HepG2 (cell line): ENCODE data around the gene LYST. TPM values are rescaled to one million over a fixed set of nuclear protein-coding genes. Genes with fewer than 3 reads are reported as not detected.
A peak's percentile ranks its signal among the peaks of the same experiment; 100 is the strongest.

ENCODE experiments used
- BORCS8-MEF2B ChIP-seq: sonication (generic); formaldehyde crosslinking; IDR thresholded peaks from 2 replicates; pipeline ENCODE4 v1.8.0; 2022; ENCODE audit warnings: mild to moderate bottlenecking, missing genetic modification reagents
- CBFB ChIP-seq: sonication (generic); formaldehyde crosslinking; IDR thresholded peaks from 2 replicates; pipeline ENCODE4 v1.4.0; 2020; ENCODE audit warnings: missing genetic modification reagents
- GATAD2A ChIP-seq: IDR thresholded peaks from 2 replicates; pipeline ENCODE4 v1.6.1; 2016
- HES4 ChIP-seq: sonication (generic); formaldehyde crosslinking; IDR thresholded peaks from 2 replicates; pipeline ENCODE4 v1.9.0; 2021; ENCODE audit warnings: mild to moderate bottlenecking, missing genetic modification reagents, borderline replicate concordance
- HMGA1 ChIP-seq: sonication (generic); formaldehyde crosslinking; conservative IDR thresholded peaks from 2 replicates; pipeline ENCODE4 v1.4.0; 2020; ENCODE audit warnings: missing genetic modification reagents
- HNRNPL ChIP-seq: fragments of 200-400 bp; formaldehyde crosslinking; IDR thresholded peaks from 2 replicates; pipeline ENCODE4 v1.6.1; 2017; ENCODE audit warnings: mild to moderate bottlenecking, low read depth, low read length
- HOXA5 ChIP-seq: sonication (generic); formaldehyde crosslinking; IDR thresholded peaks from 2 replicates; pipeline ENCODE4 v1.4.0; 2020; ENCODE audit warnings: missing genetic modification reagents
- JDP2 ChIP-seq: sonication (generic); formaldehyde crosslinking; IDR thresholded peaks from 2 replicates; pipeline ENCODE4 v1.8.1; 2022; ENCODE audit warnings: missing genetic modification reagents, borderline replicate concordance
- KDM4B ChIP-seq: sonication (generic); formaldehyde crosslinking; IDR thresholded peaks from 2 replicates; pipeline ENCODE4 v1.4.0; 2020; ENCODE audit warnings: missing genetic modification reagents
- MAFG ChIP-seq: sonication (generic); formaldehyde crosslinking; IDR thresholded peaks from 2 replicates; pipeline ENCODE4 v1.5.1; 2020; ENCODE audit warnings: mild to moderate bottlenecking, missing genetic modification reagents
- PATZ1 ChIP-seq: sonication (generic); formaldehyde crosslinking; IDR thresholded peaks from 2 replicates; pipeline ENCODE4 v1.4.0; 2020; ENCODE audit warnings: missing genetic modification reagents
- PLRG1 ChIP-seq: fragments of 450-650 bp; conservative IDR thresholded peaks from 2 replicates; pipeline ENCODE4 v1.6.1; 2016
- RORA ChIP-seq: sonication (generic); formaldehyde crosslinking; IDR thresholded peaks from 2 replicates; pipeline ENCODE4 v1.5.0; 2020; ENCODE audit warnings: mild to moderate bottlenecking, missing genetic modification reagents, moderate library complexity
- SALL1 ChIP-seq: sonication (generic); formaldehyde crosslinking; IDR thresholded peaks from 2 replicates; pipeline ENCODE4 v1.8.0; 2022; ENCODE audit warnings: mild to moderate bottlenecking, missing genetic modification reagents
- SIN3B ChIP-seq: fragments of 150-350 bp; IDR thresholded peaks from 2 replicates; pipeline ENCODE4 v1.6.1; 2014; ENCODE audit warnings: low read length
- SOX13 ChIP-seq, 3 experiments: fragments of 450-650 bp in 1 of 3; sonication (generic) in 1 of 3; formaldehyde crosslinking in 1 of 3; IDR thresholded peaks in 2 of 3; conservative IDR thresholded peaks in 1 of 3; 2 replicates each; pipeline versions ENCODE4 v1.5.0 to v1.6.1; 2016 to 2020; ENCODE audit warnings: antibody characterized with exemption in 1 of 3, mild to moderate bottlenecking in 1 of 3, missing compliant biosample characterization in 1 of 3, missing genetic modification reagents in 1 of 3, moderate library complexity in 1 of 3
- ZBTB1 ChIP-seq: sonication (generic); formaldehyde crosslinking; IDR thresholded peaks from 2 replicates; pipeline ENCODE4 v1.4.0; 2020; ENCODE audit warnings: missing genetic modification reagents, borderline replicate concordance
- ZNF256 ChIP-seq: sonication (generic); formaldehyde crosslinking; conservative IDR thresholded peaks from 2 replicates; pipeline ENCODE4 v1.4.0; 2020; ENCODE audit warnings: missing genetic modification reagents
- ZNF550 ChIP-seq: sonication (generic); formaldehyde crosslinking; IDR thresholded peaks from 2 replicates; pipeline ENCODE4 v1.4.0; 2020; ENCODE audit warnings: mild to moderate bottlenecking, missing genetic modification reagents, borderline replicate concordance
- ZNF879 ChIP-seq: sonication (generic); formaldehyde crosslinking; IDR thresholded peaks from 2 replicates; pipeline ENCODE4 v1.8.1; 2023; ENCODE audit warnings: missing genetic modification reagents
- polyA plus RNA-seq, 8 experiments: library from polyadenylated mRNA; depleted of rRNA in 3 of 8; stranded (reverse) in 7 of 8; unstranded in 1 of 8; fragments of >200 nt; fragmentation: Illumina TruSeq in 4 of 8; extraction: Trizol in 4 of 8; gene quantifications; 2 replicates each; pipeline versions ENCODE4 v1.2.1 to v1.2.3, GENCODE V29; 2011 to 2016; ENCODE audit warnings: low read depth in 4 of 8, missing spikeins in 1 of 8, mixed read lengths in 1 of 8; ENCODE audit not compliant: insufficient read depth in 1 of 8
- total RNA-seq, 5 experiments: library from RNA; depleted of rRNA; stranded (reverse); fragments of >200 nt; fragmentation: Illumina TruSeq; extraction: Trizol; gene quantifications; 2 replicates each; pipeline ENCODE4 v1.2.3, GENCODE V29; 2016; ENCODE audit warnings: low read depth in 1 of 5
- TF ChIP-seq, protein P1 (sequence below): sonication (generic); formaldehyde crosslinking; IDR thresholded peaks from 2 replicates; pipeline ENCODE4 v1.4.0; 2020; ENCODE audit warnings: missing genetic modification reagents
- TF ChIP-seq, protein P2 (sequence below): IDR thresholded peaks from 2 replicates; pipeline ENCODE4 v1.6.1; 2016; ENCODE audit warnings: mild to moderate bottlenecking

Gene LYST
- total and polyA plus RNA-seq, 2 of the 13 experiments (the other 11 are each of a cell fraction or from before 2014, with no cell fraction given): 0.91 to 2.5 TPM

DNA sequence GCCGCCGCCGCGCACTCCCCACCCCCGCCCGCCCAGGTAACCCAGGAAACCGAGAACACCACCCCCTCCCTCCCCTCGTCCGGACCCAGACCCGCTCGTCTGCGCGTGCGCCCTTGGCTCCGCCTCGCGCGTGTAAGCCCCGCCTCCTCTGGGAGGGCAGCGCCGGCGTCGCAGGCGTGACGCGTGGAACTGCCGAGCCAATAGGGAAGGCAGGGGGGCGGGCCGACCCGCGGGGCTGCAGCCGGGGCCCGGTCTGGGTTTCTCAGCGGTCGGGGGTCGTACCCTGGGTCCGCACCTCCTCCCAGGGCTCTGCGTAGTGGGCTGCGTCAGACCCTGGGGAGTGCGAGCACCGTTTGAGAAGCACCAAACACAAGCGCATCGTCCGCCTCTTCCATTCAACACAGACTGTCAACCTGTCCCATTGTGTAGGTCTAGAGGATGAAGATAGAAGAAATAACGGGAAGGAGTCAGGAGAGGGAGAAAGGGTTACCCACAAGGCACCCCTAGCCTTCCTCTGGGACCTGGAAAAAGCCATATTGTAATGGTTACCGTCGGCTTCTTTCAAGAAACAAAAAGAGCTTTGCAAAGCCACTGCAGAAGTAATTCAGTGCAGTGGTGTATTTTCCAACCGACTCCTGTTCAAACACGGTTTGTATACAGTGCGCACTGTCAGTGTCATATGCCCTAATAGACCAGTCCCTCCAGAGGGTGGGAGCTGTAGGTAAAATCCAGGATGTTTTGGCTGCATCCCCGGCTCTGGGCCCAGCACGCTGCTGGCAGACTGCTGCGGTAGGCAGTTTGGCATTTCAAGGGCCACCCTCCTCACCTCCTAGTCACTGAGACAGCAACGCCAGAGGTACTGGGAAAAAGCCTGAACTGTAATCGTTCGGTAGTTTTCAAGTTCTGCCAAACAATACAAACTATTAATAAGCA, 473 bp upstream of the LYST start (continued):
- TF ChIP-seq, protein P1, sequence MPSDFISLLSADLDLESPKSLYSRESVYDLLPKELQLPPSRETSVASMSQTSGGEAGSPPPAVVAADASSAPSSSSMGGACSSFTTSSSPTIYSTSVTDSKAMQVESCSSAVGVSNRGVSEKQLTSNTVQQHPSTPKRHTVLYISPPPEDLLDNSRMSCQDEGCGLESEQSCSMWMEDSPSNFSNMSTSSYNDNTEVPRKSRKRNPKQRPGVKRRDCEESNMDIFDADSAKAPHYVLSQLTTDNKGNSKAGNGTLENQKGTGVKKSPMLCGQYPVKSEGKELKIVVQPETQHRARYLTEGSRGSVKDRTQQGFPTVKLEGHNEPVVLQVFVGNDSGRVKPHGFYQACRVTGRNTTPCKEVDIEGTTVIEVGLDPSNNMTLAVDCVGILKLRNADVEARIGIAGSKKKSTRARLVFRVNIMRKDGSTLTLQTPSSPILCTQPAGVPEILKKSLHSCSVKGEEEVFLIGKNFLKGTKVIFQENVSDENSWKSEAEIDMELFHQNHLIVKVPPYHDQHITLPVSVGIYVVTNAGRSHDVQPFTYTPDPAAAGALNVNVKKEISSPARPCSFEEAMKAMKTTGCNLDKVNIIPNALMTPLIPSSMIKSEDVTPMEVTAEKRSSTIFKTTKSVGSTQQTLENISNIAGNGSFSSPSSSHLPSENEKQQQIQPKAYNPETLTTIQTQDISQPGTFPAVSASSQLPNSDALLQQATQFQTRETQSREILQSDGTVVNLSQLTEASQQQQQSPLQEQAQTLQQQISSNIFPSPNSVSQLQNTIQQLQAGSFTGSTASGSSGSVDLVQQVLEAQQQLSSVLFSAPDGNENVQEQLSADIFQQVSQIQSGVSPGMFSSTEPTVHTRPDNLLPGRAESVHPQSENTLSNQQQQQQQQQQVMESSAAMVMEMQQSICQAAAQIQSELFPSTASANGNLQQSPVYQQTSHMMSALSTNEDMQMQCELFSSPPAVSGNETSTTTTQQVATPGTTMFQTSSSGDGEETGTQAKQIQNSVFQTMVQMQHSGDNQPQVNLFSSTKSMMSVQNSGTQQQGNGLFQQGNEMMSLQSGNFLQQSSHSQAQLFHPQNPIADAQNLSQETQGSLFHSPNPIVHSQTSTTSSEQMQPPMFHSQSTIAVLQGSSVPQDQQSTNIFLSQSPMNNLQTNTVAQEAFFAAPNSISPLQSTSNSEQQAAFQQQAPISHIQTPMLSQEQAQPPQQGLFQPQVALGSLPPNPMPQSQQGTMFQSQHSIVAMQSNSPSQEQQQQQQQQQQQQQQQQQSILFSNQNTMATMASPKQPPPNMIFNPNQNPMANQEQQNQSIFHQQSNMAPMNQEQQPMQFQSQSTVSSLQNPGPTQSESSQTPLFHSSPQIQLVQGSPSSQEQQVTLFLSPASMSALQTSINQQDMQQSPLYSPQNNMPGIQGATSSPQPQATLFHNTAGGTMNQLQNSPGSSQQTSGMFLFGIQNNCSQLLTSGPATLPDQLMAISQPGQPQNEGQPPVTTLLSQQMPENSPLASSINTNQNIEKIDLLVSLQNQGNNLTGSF: no peak
- TF ChIP-seq ZBTB1 (CRISPR knock-in tag): no peak
- TF ChIP-seq HMGA1 (CRISPR knock-in tag): no peak
- no peak for TF ChIP-seq ZNF879 (CRISPR knock-in tag)
- 0 out of 2 replicates have a peak, but pooled peaks have one; percentile 16 for TF ChIP-seq HES4 (CRISPR knock-in tag)
- no peak for TF ChIP-seq MAFG (CRISPR knock-in tag)
- TF ChIP-seq SIN3B: no peak
- TF ChIP-seq, protein P2, sequence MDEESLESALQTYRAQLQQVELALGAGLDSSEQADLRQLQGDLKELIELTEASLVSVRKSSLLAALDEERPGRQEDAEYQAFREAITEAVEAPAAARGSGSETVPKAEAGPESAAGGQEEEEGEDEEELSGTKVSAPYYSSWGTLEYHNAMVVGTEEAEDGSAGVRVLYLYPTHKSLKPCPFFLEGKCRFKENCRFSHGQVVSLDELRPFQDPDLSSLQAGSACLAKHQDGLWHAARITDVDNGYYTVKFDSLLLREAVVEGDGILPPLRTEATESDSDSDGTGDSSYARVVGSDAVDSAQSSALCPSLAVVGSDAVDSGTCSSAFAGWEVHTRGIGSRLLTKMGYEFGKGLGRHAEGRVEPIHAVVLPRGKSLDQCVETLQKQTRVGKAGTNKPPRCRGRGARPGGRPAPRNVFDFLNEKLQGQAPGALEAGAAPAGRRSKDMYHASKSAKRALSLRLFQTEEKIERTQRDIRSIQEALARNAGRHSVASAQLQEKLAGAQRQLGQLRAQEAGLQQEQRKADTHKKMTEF (CRISPR knock-in tag): 0 out of 2 replicates have a peak, but pooled peaks have one; percentile 39
- peak; percentile 30; the same call in 1 of the 2 replicates for TF ChIP-seq GATAD2A
- TF ChIP-seq KDM4B: no peak
- TF ChIP-seq HNRNPL: no peak
- no peak for TF ChIP-seq JDP2
- TF ChIP-seq CBFB (CRISPR knock-in tag): no peak
- TF ChIP-seq RORA (CRISPR knock-in tag): no peak
- TF ChIP-seq ZNF550: no peak
- no peak for TF ChIP-seq PLRG1
- peak; percentile 51; the same call in 1 of the 2 replicates for TF ChIP-seq HOXA5 (CRISPR knock-in tag)
- TF ChIP-seq BORCS8-MEF2B: no peak
- TF ChIP-seq ZNF256 (CRISPR knock-in tag): no peak
- no peak; the same call in 1 of the 2 replicates for TF ChIP-seq PATZ1 (CRISPR knock-in tag)
- no peak for TF ChIP-seq SOX13 (IDR thresholded peaks at IDR 0.05)
- TF ChIP-seq SOX13 (CRISPR knock-in tag; conservative IDR thresholded peaks at IDR 0.05 in 1 of 2, IDR thresholded peaks at IDR 0.05 in 1 of 2): no peak
- TF ChIP-seq SALL1 (CRISPR knock-in tag): peak; percentile 55; the same call in 1 of the 2 replicates
